Activated CD8-positive, alpha-beta memory T cell treated with anti-CD3 and anti-CD28 coated beads, Interleukin-2, amount 10 ng/mL, durations not matched to agents 7 days and 5 days (primary cell): Measurements from ENCODE around the gene RERE. TPM values are rescaled to one million over a fixed set of nuclear protein-coding genes. Genes with fewer than 3 reads are reported as not detected.

Experiments
- ATAC-seq: fragments of 150-1000 bp; cut with Tn5 transposase; one replicate; pipeline ENCODE4 v1.10.0; 2021; ENCODE audit warnings: moderate library complexity
- CTCF ChIA-PET: fragments of 350-600 bp; sonication (Branson Sonifier 250); formaldehyde crosslinking; loops from one replicate; lab custom pipeline; 2021; ENCODE audit warnings: antibody characterized with exemption; lab: Charles Lee
- DNase-seq: peaks from one replicate; pipeline ENCODE4 v3.0.0-alpha.2; 2020
- H3K27ac Mint-ChIP-seq: one replicate; pipeline ENCODE4 v1.8.0; 2021; ENCODE audit warnings: mild to moderate bottlenecking, mixed read lengths
- H3K27me3 Mint-ChIP-seq: one replicate; pipeline ENCODE4 v1.8.0; 2021; ENCODE audit warnings: mixed read lengths
- H3K36me3 Mint-ChIP-seq: one replicate; pipeline ENCODE4 v1.8.0; 2021; ENCODE audit warnings: mild to moderate bottlenecking, mixed read lengths
- H3K4me1 Mint-ChIP-seq: one replicate; pipeline ENCODE4 v1.8.0; 2021; ENCODE audit warnings: mixed read lengths
- H3K4me3 Mint-ChIP-seq: one replicate; pipeline ENCODE4 v1.8.0; 2021; ENCODE audit warnings: mild to moderate bottlenecking, moderate library complexity, mixed read lengths
- H3K9me3 Mint-ChIP-seq: one replicate; pipeline ENCODE4 v1.8.0; 2022; ENCODE audit warnings: low read depth, mixed read lengths
- total RNA-seq, 2 experiments: library from RNA; stranded (reverse); gene quantifications; one replicate each; pipeline ENCODE4 v1.2.3, GENCODE V29; 2021

RERE gene
- total RNA-seq, 2 experiments from 2014 or later = 38.3 TPM

DNA sequence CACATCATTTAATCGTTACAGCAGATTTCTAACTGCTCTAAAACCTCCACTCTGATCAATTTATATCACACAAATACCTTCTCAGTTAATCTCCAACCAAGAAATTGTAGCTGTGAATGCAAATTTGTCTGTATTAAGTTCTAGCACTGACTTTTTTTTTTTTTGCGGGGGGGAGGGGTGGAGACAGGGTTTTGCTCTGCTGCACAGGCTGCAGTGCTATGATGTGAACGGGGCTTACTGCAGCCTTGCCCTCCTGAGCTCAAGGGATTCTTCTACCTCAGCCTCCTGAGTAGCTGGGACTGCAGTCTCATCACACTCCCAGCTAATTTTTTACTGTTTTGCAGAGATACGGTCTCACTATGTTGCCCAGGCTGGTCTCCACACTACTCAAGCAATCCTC is 163.6 kb downstream of the RERE start:
- CTCF ChIA-PET = no interaction called here
- Mint-ChIP-seq H3K4me1 (peaks cover 30% of the 10 kb centered on the region), H3K4me3 (no peak overlapping the region), H3K9me3 (no peaks in the 10 kb centered on the region), H3K36me3 (peaks cover 11% of the 10 kb centered on the region), H3K27me3 (no peaks in the 10 kb centered on the region), H3K27ac (no peak overlapping the region)
- ATAC-seq (no peak), DNase-seq (no peak)

GRCh38 chr1:8652467-8653046 is 164.9 kb downstream of the RERE start:
- no peak overlapping the region for H3K27ac Mint-ChIP-seq
- H3K4me3 Mint-ChIP-seq = no peak overlapping the region
- no peaks in the 10 kb centered on the region for H3K27me3 Mint-ChIP-seq
- DNase-seq = no peak
- peaks cover 10% of the 10 kb centered on the region for H3K36me3 Mint-ChIP-seq
- no peaks in the 10 kb centered on the region for H3K9me3 Mint-ChIP-seq
- no peak for ATAC-seq
- CTCF ChIA-PET = interaction anchor here (1.0 to 2.2 kb wide), 5 partner anchors 9 to 196 kb away, joined by 3 to 7 read pairs (median 4); no protein-coding TSS in a partner anchor
- H3K4me1 Mint-ChIP-seq = peaks cover 42% of the 10 kb centered on the region

DNA sequence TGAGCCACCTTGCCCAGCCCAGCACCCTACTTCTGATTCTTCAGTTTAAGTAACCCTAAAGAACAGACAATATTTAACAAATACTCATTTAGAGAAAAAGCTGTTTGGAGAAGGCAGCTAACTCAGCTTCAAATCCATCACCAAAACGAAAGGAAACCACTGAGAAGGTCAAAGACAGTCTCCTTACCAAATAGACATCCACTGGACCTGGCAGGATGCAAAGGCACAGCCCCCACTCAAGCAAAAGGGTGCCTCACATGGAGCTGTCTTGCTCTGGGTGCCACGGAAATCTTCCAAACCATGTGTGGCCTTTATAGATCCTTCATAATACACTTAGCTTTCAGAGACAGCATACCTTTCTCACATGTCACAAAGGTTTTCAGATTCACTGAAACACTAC is 165.5 kb downstream of the RERE start:
- H3K4me1 Mint-ChIP-seq = peaks cover 48% of the 10 kb centered on the region
- H3K36me3 Mint-ChIP-seq = peaks cover 10% of the 10 kb centered on the region
- H3K27ac Mint-ChIP-seq = peak overlapping the region; percentile 69
- H3K4me3 Mint-ChIP-seq = no peak overlapping the region
- DNase-seq (no peak), ATAC-seq (no peak)
- CTCF ChIA-PET = interaction anchor here (1.0 to 2.2 kb wide), 6 partner anchors 10 to 196 kb away, joined by 3 to 7 read pairs (median 4); no protein-coding TSS in a partner anchor
- no peaks in the 10 kb centered on the region for H3K9me3 Mint-ChIP-seq
- no peaks in the 10 kb centered on the region for H3K27me3 Mint-ChIP-seq

DNA sequence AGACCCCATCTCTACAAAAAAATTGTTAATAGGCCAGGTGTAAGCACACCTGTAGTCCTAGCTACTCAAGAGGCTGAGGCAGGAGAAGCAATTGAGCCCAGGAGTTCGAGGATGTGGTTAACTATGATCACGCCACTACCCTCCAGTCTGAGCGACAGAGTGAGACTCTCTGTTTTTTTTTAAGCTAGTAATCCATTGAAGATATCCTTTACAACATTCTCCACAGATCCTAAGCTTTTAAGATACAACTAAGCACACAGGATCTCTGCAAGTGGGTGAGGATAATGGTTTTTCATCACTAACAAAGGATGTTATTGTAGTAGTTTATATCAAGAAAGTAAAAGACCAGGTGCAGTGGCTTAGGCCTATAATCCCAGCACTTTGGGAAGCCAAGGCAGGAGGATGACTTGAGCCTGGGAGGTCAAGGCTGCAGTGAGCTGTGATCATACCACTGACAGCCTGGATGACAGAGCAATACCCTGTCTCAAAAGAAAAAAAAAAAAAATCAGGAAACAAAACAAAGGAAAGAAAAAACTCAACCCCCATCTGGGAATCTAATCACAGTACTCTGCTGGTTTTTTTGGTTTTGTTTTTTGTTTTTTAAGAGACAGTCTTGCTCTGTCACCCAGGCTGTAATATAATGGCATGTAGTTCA is 166.1 kb downstream of the RERE start:
- CTCF ChIA-PET = interaction anchor here (0.9 to 2.2 kb wide), 8 partner anchors 10 to 197 kb away, joined by 3 to 7 read pairs (median 4); no protein-coding TSS in a partner anchor
- Mint-ChIP-seq H3K4me3 (no peak overlapping the region), H3K36me3 (peaks cover 9% of the 10 kb centered on the region), H3K27ac (peak overlapping the region; percentile 69), H3K9me3 (no peaks in the 10 kb centered on the region), H3K27me3 (no peaks in the 10 kb centered on the region), H3K4me1 (peaks cover 51% of the 10 kb centered on the region)
- ATAC-seq (peak; percentile 68), DNase-seq (peak; percentile 60)

GRCh38 chr1:8649875-8650274 is 167.6 kb downstream of the RERE start:
- CTCF ChIA-PET = interaction anchor here (0.7 kb wide), 1 partner anchor 31 kb away, joined by 3 read pairs; no protein-coding TSS in a partner anchor
- ATAC-seq (no peak), DNase-seq (no peak)
- Mint-ChIP-seq H3K4me3 (no peak overlapping the region), H3K27me3 (no peaks in the 10 kb centered on the region), H3K27ac (no peak overlapping the region), H3K36me3 (no peaks in the 10 kb centered on the region), H3K9me3 (no peaks in the 10 kb centered on the region), H3K4me1 (peaks cover 51% of the 10 kb centered on the region)

DNA sequence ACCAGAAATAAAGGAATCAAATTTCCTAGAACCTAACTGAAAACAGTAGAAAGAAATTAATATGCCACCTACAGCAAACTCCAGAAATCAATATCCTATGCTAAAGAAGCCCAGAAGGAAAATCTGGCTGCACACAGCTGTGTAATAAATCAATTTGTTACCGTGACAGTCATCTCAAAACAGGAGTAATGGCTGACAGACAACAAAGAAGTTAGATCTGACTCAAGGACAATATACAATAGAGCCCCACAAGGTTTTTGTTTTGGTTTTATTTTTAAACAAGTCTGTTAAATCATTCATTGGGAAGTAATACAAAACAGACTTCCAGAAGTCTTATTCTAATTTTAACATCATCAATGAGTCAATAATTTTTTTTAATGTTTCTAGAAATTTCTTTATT is 168.4 kb downstream of the RERE start:
- Mint-ChIP-seq H3K36me3 (peaks cover 2% of the 10 kb centered on the region), H3K4me1 (peaks cover 49% of the 10 kb centered on the region), H3K27ac (no peak overlapping the region), H3K9me3 (no peaks in the 10 kb centered on the region), H3K27me3 (no peaks in the 10 kb centered on the region), H3K4me3 (no peak overlapping the region)
- CTCF ChIA-PET = no interaction called here
- ATAC-seq (peak; percentile 78), DNase-seq (no peak)

DNA sequence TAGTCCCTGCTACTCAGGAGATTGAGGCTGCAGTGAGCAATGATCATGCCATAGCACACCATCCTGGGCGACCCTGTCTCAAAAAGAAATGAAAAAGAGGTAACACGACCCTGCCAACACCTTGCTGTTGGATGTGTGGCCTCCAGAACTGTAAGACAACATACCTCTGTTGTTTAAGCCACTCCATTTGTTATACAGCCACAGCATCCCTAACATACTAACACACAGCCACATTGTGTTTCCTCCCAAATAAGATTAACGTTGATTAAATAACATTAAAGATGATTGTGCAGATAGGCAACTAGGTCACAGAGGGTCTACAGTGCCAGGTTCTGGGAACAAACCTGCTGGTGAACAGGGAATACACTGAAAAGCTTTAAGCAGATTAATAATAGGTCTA is 170.4 kb downstream of the RERE start:
- peaks cover 5% of the 10 kb centered on the region for H3K36me3 Mint-ChIP-seq
- no peaks in the 10 kb centered on the region for H3K9me3 Mint-ChIP-seq
- no peak overlapping the region for H3K4me3 Mint-ChIP-seq
- H3K27me3 Mint-ChIP-seq = no peaks in the 10 kb centered on the region
- peaks cover 43% of the 10 kb centered on the region for H3K4me1 Mint-ChIP-seq
- ATAC-seq (no peak), DNase-seq (no peak)
- CTCF ChIA-PET = interaction anchor here (1.0 to 1.2 kb wide), 3 partner anchors 10 to 202 kb away, joined by 3 read pairs; no protein-coding TSS in a partner anchor
- H3K27ac Mint-ChIP-seq = no peak overlapping the region

DNA sequence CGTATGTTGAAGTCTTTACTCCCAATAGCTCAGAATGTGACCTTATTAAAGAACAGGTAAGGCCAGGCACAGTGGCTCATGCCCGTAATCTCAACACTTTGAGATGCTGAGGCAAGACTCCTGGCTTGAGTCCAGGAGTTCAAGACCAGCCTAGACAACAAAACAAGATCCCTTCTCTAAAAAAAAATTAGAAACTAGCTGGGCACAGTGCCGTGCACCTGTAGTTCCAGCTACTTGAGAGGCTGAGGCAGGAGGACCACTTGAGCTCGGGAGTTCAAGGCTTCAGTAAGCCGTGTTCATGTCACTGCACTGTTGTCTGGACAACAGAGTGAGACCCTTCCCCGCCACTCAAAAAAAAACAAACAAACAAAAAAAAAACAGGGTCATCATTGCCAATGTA is 171.3 kb downstream of the RERE start:
- DNase-seq (no peak), ATAC-seq (no peak)
- Mint-ChIP-seq H3K27me3 (no peaks in the 10 kb centered on the region), H3K4me3 (no peak overlapping the region), H3K27ac (no peak overlapping the region), H3K36me3 (peaks cover 5% of the 10 kb centered on the region), H3K9me3 (no peaks in the 10 kb centered on the region), H3K4me1 (peaks cover 35% of the 10 kb centered on the region)
- CTCF ChIA-PET = interaction anchor here (0.7 kb wide), 2 partner anchors 12 to 83 kb away, joined by 3 read pairs; no protein-coding TSS in a partner anchor

GRCh38 chr1:8643542-8644536 is 173.6 kb downstream of the RERE start:
- no peaks in the 10 kb centered on the region for H3K9me3 Mint-ChIP-seq
- H3K27me3 Mint-ChIP-seq = no peaks in the 10 kb centered on the region
- H3K27ac Mint-ChIP-seq = no peak overlapping the region
- H3K4me3 Mint-ChIP-seq = no peak overlapping the region
- no peak for ATAC-seq
- peaks cover 23% of the 10 kb centered on the region for H3K4me1 Mint-ChIP-seq
- CTCF ChIA-PET = interaction anchor here (1.0 to 1.1 kb wide), 2 partner anchors 82 to 222 kb away, joined by 3 read pairs; no protein-coding TSS in a partner anchor
- DNase-seq = no peak
- peaks cover 5% of the 10 kb centered on the region for H3K36me3 Mint-ChIP-seq

DNA sequence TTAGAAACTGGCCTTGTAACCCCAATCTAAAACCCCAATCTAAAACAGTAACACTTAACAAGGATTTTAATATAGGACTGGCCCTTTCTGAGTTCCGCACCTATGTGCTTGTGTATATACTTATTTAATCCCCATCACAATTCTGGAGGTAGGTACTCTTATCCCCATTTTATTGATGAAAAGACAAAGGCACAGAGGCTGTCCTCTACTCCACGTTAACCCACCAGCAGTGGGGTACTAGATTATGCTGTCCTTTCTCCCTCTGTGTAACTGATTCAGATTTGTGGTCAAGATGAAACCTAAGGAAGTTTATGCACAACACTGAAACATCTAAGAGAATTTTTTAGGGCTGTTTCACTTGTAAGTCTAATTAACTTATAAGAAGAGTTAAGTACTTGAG is 175.3 kb downstream of the RERE start:
- DNase-seq (no peak), ATAC-seq (no peak)
- H3K36me3 Mint-ChIP-seq = peaks cover 5% of the 10 kb centered on the region
- H3K27me3 Mint-ChIP-seq = no peaks in the 10 kb centered on the region
- H3K9me3 Mint-ChIP-seq = no peaks in the 10 kb centered on the region
- H3K4me1 Mint-ChIP-seq = peaks cover 7% of the 10 kb centered on the region
- no peak overlapping the region for H3K4me3 Mint-ChIP-seq
- CTCF ChIA-PET = no interaction called here
- no peak overlapping the region for H3K27ac Mint-ChIP-seq

DNA sequence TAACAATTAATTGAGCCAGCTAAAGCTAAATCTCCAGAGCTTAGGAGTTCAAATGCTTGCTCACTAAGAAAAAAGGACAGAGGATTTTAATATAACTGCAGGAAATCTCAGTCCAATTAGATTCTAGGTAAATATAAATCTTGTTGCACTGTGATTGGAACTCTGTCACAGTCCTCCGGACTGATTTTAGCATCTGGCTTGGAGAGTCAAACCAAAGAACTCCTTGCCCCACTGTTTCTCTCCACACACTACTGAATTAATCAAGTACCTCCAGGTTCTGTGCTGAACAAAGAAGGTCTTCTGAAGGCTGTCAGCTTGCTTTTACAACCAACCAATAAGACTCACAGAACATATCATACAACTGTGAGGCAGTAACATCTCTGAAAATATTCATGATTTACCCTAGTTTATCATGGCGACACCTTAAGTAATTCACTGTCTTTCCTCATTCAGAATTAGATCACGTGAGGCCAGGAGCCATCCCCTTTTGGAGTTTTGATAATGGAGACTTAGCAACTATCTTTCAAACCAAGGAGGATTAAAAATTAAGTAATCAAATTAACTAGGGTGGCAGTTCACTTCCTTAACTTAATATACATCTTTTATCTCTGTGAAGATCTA is 176.0 kb downstream of the RERE start:
- H3K27ac Mint-ChIP-seq = no peak overlapping the region
- H3K27me3 Mint-ChIP-seq = no peaks in the 10 kb centered on the region

DNA sequence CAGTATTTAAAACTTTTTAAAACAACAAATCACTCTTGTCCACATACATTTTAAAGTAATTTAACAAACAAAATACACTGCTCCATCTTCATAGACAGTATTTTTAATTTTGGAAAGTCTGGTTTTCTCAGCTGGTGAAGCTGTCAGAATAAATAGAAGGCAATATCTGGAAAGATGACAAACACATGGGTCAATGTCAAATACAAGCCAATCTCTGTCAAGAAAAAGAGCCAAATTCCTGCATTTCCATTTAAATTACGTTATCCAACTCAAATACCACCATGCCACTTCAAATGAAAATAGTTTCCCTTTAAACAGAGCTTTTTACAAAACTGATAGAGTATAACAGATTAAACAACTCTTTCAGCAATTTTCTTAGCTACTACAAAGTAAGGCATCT is 176.5 kb downstream of the RERE start:
- no peaks in the 10 kb centered on the region for H3K9me3 Mint-ChIP-seq
- H3K36me3 Mint-ChIP-seq = peaks cover 5% of the 10 kb centered on the region
- CTCF ChIA-PET = no interaction called here
- peaks cover 2% of the 10 kb centered on the region for H3K4me1 Mint-ChIP-seq
- no peak for DNase-seq
- no peak overlapping the region for H3K4me3 Mint-ChIP-seq
- no peaks in the 10 kb centered on the region for H3K27me3 Mint-ChIP-seq
- ATAC-seq = no peak
- H3K27ac Mint-ChIP-seq = no peak overlapping the region

More for the DNA sequence above, 176.0 kb downstream of the RERE start:
- CTCF ChIA-PET = no interaction called here
- peaks cover 3% of the 10 kb centered on the region for H3K4me1 Mint-ChIP-seq
- H3K36me3 Mint-ChIP-seq = peaks cover 5% of the 10 kb centered on the region
- no peaks in the 10 kb centered on the region for H3K9me3 Mint-ChIP-seq
- DNase-seq (no peak), ATAC-seq (no peak)
- no peak overlapping the region for H3K4me3 Mint-ChIP-seq
